Measurements from ENCODE around the gene FAM163A. TPM values are rescaled to one million over a fixed set of nuclear protein-coding genes. Genes with fewer than 3 reads are reported as not detected.

FAM163A gene
- total RNA-seq, 2 donors from 2014 or later: not detected

GRCh38 chr1:179774000-179774399 lies 30.9 kb downstream of the FAM163A start:
- ATAC-seq: no peak
- Mint-ChIP-seq H3K9me3 (peaks cover 3 to 4% of the 10 kb centered on the region in 2 donors), H3K27ac (no peak overlapping the region), H3K36me3 (no peaks in the 10 kb centered on the region)
- DNase-seq (ENCODE audit: low spot score in 2 of 2): no peak

DNA sequence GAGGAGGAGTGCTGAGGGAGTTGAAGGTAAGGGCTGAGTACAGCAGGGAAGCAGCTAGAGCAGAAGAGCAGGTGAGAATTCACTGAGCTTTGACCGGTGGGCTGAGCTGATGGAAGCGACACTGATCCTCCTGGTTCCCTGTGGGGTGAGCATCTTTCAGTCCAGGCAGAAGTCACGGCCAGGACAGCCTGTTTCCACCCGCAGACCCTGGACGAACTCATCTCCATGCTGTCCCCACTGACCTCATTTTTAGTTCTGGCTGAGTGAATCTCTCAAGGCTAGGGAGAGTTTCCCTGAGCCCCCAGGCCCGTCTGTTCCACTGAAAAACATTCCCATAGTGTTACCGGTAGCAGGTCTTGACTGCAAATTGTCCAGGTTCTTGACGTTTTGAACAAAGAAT lies 31.5 kb downstream of the FAM163A start:
- peaks cover 3 to 4% of the 10 kb centered on the region in 2 donors for H3K9me3 Mint-ChIP-seq
- no peaks in the 10 kb centered on the region for H3K36me3 Mint-ChIP-seq
- H3K27ac Mint-ChIP-seq: no peak overlapping the region
- DNase-seq (ENCODE audit: low spot score in 2 of 2): no peak
- no peak for ATAC-seq

GRCh38 chr1:179775009-179775408 lies 31.9 kb downstream of the FAM163A start:
- Mint-ChIP-seq H3K27ac (no peak overlapping the region), H3K9me3 (peaks cover 3 to 4% of the 10 kb centered on the region in 2 donors), H3K36me3 (no peaks in the 10 kb centered on the region)
- ATAC-seq (no peak), DNase-seq (ENCODE audit: low spot score in 2 of 2) (no peak)

GRCh38 chr1:179776831-179777230 lies 33.7 kb downstream of the FAM163A start:
- no peak overlapping the region for H3K27ac Mint-ChIP-seq
- no peaks in the 10 kb centered on the region for H3K36me3 Mint-ChIP-seq
- DNase-seq (ENCODE audit: low spot score in 2 of 2) (no peak), ATAC-seq (no peak)
- H3K9me3 Mint-ChIP-seq: peaks cover 3 to 4% of the 10 kb centered on the region in 2 donors

- DNase-seq (ENCODE audit: low spot score in 2 of 2) (no peak), ATAC-seq (no peak)
- H3K27ac Mint-ChIP-seq: no peak overlapping the region
- H3K9me3 Mint-ChIP-seq: no peaks in the 10 kb centered on the region
- no peaks in the 10 kb centered on the region for H3K36me3 Mint-ChIP-seq
Observed at GRCh38 chr1:179777731-179778130, 34.6 kb downstream of the FAM163A start.

DNA sequence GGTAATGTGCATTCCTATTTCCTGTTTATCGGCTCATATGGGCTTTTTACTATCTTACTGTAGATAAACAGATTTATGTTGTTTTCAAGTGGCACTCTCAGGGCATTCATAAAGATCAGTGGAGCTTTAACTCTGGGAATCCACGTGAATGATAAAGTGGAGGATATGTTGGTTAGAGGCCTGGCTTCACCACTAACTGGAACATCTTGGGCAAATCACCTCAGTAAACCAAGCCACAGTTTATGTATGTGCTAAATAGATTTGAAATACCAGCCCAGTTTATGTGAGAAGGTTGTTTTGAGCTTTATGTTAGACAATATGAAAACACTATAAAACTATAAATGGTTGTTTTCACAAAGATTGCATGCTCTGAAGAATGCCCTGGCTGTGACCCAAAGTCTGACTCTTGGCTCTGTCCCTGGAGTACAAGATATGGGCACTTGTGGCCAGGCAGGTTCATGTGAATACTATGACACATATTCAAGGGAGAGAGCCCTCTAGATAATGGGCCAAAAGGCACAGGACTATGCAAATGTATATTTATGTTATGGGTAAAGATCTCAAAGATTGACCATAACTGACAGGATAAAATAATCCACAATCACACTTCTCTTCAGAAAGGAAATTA lies 36.7 kb downstream of the FAM163A start:
- Mint-ChIP-seq H3K36me3 (no peaks in the 10 kb centered on the region), H3K27ac (no peak overlapping the region), H3K9me3 (no peaks in the 10 kb centered on the region)
- ATAC-seq: no peak
- DNase-seq (ENCODE audit: low spot score in 2 of 2): no peak

GRCh38 chr1:179781962-179782361 lies 38.9 kb downstream of the FAM163A start:
- DNase-seq (ENCODE audit: low spot score in 2 of 2) (no peak), ATAC-seq (no peak)
- Mint-ChIP-seq H3K9me3 (no peaks in the 10 kb centered on the region), H3K27ac (no peak overlapping the region), H3K36me3 (no peaks in the 10 kb centered on the region)

DNA sequence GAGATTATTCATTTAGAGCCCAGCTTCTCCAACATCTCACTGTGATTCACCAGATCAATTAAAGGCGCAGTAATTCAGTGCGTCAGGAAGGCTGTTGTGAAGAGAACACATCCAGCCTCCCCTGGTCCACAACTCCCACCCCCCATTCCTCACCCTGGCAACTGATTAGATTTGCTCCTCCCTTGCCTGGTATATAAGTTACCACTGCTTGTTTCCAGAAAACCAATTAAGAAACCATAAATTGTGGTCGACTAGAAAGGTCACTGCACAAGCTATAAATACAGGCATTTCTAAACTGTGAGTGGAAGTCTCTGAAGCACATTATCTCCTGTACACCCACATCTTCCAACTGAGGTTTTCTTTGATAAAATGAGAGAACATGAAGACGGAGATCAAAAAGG lies 41.9 kb downstream of the FAM163A start:
- no peaks in the 10 kb centered on the region for H3K36me3 Mint-ChIP-seq

GRCh38 chr1:179785728-179786127 lies 42.6 kb downstream of the FAM163A start:
- no peaks in the 10 kb centered on the region for H3K9me3 Mint-ChIP-seq
- ATAC-seq (no peak), DNase-seq (ENCODE audit: low spot score in 2 of 2) (no peak)
- H3K36me3 Mint-ChIP-seq: no peaks in the 10 kb centered on the region
- no peak overlapping the region for H3K27ac Mint-ChIP-seq

More for the DNA sequence above, 41.9 kb downstream of the FAM163A start:
- H3K27ac Mint-ChIP-seq: no peak overlapping the region
- ATAC-seq (no peak), DNase-seq (ENCODE audit: low spot score in 2 of 2) (no peak)
- H3K9me3 Mint-ChIP-seq: no peaks in the 10 kb centered on the region

DNA sequence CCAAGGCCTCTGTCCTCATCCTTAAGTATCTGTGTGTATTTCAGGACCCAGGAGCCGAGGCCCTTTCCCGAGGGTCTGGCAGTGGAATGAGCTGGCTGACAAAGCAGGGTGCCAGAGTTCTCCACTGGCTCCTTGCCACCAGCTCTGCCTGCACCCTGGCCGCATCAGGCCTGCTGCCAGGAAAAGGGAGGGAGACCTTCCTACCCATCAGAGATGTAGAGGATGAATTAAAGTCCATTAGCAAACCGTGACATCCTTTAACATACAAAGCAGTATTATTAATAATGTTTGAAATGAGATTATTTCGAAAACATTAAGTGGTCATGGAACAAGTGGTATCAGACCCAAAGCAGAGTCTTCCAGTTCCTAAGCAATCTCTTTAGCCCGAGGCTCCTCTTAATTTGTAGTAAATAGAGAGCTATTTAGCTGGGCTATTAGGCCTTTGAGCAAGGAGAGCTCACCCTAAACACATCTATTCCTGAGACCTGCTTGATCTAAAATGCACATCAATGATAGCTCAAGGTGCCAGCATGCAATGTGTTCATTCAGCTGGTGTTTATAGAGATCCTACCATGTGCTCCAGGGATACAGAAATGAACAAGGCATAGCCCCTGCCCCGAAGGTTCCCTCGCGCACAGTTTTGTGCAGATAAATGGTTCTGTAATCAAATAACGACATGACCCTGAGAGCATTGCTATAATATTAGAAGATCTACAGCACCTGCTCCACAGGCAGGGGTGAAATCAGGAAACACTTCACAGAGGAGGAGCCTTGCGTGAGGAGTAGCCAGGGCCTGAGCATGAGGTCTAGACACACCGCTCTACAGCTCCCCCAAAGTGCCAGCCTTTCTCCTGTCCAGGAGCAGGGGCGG lies 44.0 kb downstream of the FAM163A start:
- Mint-ChIP-seq H3K9me3 (no peaks in the 10 kb centered on the region), H3K36me3 (no peaks in the 10 kb centered on the region), H3K27ac (no peak overlapping the region)
- DNase-seq (ENCODE audit: low spot score in 2 of 2) (no peak), ATAC-seq (no peak)

GRCh38 chr1:179788259-179788658 lies 45.2 kb downstream of the FAM163A start:
- Mint-ChIP-seq H3K36me3 (no peaks in the 10 kb centered on the region), H3K27ac (no peak overlapping the region), H3K9me3 (no peaks in the 10 kb centered on the region)
- ATAC-seq (no peak), DNase-seq (ENCODE audit: low spot score in 2 of 2) (no peak)

DNA sequence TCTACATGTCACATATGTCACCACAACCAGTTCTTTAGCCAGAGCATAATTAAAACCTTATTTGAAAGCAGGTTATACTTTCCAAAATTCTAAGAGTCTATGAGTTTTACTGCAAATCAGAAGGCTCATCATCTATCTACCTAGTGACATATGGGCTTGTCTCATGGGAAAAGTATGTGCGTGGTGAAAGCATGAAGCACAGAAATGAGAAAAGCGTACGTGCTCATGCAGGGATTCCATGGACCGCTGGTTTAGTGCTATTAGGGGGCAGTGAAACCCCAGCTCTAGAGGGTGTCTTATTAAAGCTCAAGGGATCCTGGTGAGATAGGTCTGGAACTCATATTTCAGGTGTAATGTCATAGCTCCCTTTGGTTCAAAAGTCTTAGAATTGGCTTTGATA lies 50.2 kb downstream of the FAM163A start:
- ATAC-seq (no peak), DNase-seq (ENCODE audit: low spot score in 2 of 2) (no peak)
- Mint-ChIP-seq H3K36me3 (no peaks in the 10 kb centered on the region), H3K27ac (no peak overlapping the region), H3K9me3 (no peaks in the 10 kb centered on the region)

- Mint-ChIP-seq H3K36me3 (no peaks in the 10 kb centered on the region), H3K9me3 (no peaks in the 10 kb centered on the region), H3K27ac (no peak overlapping the region)
- ATAC-seq (no peak), DNase-seq (ENCODE audit: low spot score in 2 of 2) (no peak)
Observed at GRCh38 chr1:179794146-179794545, 51.1 kb downstream of the FAM163A start.

GRCh38 chr1:179794669-179795068 lies 51.6 kb downstream of the FAM163A start:
- Mint-ChIP-seq H3K36me3 (no peaks in the 10 kb centered on the region), H3K27ac (no peak overlapping the region), H3K9me3 (no peaks in the 10 kb centered on the region)
- DNase-seq (ENCODE audit: low spot score in 2 of 2) (no peak), ATAC-seq (no peak)

- H3K27ac Mint-ChIP-seq: no peak overlapping the region
- ATAC-seq (no peak), DNase-seq (ENCODE audit: low spot score in 2 of 2) (no peak)
- no peaks in the 10 kb centered on the region for H3K36me3 Mint-ChIP-seq
- H3K9me3 Mint-ChIP-seq: no peaks in the 10 kb centered on the region
Observed at GRCh38 chr1:179798213-179798863, 55.2 kb downstream of the FAM163A start.

GRCh38 chr1:179798864-179799516 lies 55.9 kb downstream of the FAM163A start:
- no peaks in the 10 kb centered on the region for H3K9me3 Mint-ChIP-seq
- H3K27ac Mint-ChIP-seq: peak overlapping the region in 1 of 2 donors; percentile 23
- DNase-seq (ENCODE audit: low spot score in 2 of 2) (no peak), ATAC-seq (no peak)
- H3K36me3 Mint-ChIP-seq: no peaks in the 10 kb centered on the region

DNA sequence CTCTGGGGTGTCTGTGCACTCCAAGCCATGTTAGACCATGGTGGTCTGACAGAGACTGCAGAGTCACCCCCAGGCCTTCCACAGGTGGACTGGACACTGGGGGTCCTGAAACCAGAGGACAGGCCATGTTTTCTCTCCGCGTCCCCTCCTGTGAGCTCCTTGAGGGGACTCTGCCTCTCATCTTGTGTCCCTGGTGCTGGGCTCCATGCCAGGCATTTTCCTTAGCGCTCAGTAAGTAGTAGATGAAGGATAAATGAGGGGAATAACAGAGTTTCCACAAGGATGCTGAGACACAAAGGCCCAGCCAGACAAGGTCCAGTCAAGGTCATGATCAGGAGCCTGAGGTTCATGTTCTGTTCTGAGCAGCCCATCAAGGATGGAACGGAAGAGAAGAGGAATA lies 57.4 kb downstream of the FAM163A start:
- H3K27ac Mint-ChIP-seq: peak overlapping the region in 1 of 2 donors; percentile 17
- ATAC-seq: no peak
- no peak for DNase-seq (ENCODE audit: low spot score in 2 of 2)

More for the DNA sequence above, 57.4 kb downstream of the FAM163A start:
- Mint-ChIP-seq H3K9me3 (no peaks in the 10 kb centered on the region), H3K36me3 (no peaks in the 10 kb centered on the region)
